HG03159 (cell line): ENCODE measurements around the gene ITGB2.

Experiments
- ATAC-seq: cut with Tn5 transposase; IDR thresholded peaks from one replicate; pipeline ENCODE4 v1.9.1; 2021; ENCODE audit warnings: mild to moderate bottlenecking, moderate library complexity; ENCODE audit not compliant: unreplicated experiment

ITGB2 gene

DNA sequence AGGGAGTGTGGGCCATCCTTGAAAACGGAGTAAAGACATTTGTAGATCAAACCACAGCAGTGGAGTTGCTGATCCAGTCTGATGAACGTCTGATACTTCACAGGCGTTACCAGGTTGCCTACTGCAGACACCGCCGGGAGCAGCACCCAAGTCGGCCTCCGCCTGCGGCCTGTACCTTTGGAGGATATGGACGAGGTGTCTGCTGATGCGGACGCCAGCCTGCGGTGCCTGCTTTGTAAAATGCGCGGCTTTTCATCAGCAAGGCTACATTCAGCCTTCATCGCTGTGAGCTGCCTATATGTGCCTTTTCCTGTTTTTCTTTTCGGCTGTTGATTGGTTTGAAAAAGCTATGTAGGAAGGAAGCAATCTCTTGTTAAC lies 35.1 kb upstream of the ITGB2 start:
- no peak for ATAC-seq

DNA sequence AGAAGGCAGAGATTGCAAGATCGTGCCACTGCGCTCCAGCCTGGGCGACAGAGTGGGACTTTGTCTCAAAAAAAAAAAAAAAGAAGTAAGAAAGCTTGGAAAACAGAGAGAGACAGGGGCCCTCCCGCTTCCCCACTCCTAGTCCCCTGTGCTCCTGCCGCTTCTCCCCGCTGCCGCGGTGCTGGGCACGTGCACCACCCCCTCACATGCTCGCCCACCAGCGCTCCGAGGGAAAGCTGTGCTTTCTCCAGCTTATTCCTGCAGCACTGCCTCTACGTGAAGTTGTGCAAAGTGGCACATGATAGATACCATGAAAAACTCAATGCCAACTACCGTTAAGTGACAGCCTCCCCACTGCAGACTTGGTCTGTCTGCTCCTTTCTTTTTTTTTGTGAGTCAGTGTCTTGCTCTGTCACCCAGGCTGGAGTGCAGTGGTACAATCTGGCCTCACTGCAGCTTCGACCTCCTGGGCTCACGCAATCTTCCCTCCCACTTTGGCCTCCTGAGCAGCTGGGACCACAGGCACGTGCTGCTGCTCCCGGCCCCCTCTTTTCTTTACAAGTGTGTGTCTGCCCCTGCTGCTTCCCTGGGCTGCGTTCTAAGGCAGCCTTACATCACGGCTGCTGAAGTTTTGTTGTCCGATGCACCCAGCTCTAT lies 34.6 kb upstream of the ITGB2 start:
- no peak for ATAC-seq

DNA sequence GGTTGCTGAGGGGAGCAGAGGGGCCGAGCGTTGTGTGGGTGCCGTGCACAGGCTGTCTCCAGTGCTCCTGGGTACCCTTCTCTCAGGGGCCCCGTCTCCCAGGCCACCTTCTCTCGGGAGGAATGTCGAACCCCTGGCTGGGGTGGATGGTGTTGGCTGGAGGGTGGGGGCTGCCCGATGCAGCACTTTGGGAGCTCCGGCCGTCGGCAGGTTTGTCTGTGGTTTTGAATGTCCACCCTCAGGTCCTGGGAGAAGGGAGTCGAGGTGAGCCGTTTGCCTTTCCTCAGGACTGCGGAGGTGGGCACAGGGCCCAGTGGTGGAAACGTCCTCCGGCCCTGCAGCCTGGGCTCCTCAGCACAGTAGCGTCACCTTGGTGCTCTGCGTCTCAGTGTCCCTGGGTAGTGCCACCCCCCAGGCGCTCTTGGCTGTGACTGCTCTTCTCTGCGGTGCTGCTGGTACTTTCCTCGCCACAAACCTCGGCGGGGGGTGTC lies 33.6 kb upstream of the ITGB2 start:
- ATAC-seq = no peak

DNA sequence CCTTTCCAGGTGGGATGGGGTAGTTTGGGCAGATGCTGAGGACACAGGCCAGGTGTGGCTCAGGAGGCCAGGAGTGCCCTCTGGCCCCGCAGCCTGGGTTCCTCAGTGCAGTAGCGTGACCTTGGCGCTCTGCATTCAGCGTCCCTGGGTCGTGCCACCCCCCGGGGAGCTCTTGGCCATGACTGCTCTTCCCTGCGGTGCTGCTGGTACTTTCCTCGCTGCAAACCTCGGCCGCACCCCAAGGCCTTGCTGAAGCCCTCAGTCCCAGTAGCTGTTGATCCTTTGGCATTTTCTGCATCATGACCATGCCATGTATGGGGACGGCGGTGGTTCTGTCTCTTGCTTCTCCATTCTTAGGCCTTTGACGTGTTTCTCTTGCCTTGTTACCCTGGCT lies 32.9 kb upstream of the ITGB2 start:
- no peak for ATAC-seq

DNA sequence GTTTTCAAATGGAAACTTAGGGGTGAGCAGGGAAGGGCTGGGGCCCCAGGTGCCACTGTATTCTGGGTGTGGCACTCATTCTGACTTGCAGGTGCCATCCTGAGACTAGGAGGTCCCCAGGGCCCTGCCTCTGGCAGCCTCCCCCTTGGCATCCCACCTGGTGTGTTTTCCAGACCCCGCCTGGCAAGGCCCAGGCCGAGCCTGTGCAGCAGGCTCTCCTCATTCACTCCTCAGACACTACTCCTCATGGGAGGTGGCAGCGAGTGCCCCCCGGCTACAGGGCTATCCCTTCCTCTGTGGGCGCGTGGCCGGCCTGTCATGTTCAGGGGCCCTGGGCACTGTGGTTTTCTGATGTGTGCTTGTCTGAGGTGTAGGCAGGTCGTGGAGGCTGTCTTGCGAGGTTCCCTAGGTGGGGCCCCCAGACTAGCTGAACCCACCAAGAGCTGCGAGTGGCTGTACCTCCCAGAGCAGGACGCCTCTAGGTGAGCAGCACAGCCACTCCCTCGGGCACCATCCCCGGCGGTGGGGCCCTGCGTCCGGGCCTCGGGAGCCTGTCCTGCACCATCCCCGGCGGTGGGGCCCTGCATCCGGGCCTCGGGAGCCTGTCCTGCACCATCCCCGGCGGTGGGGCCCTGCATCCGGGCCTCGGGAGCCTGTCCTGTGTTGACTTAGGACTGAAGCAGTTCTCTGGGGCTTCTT lies 32.4 kb upstream of the ITGB2 start:
- ATAC-seq = no peak

DNA sequence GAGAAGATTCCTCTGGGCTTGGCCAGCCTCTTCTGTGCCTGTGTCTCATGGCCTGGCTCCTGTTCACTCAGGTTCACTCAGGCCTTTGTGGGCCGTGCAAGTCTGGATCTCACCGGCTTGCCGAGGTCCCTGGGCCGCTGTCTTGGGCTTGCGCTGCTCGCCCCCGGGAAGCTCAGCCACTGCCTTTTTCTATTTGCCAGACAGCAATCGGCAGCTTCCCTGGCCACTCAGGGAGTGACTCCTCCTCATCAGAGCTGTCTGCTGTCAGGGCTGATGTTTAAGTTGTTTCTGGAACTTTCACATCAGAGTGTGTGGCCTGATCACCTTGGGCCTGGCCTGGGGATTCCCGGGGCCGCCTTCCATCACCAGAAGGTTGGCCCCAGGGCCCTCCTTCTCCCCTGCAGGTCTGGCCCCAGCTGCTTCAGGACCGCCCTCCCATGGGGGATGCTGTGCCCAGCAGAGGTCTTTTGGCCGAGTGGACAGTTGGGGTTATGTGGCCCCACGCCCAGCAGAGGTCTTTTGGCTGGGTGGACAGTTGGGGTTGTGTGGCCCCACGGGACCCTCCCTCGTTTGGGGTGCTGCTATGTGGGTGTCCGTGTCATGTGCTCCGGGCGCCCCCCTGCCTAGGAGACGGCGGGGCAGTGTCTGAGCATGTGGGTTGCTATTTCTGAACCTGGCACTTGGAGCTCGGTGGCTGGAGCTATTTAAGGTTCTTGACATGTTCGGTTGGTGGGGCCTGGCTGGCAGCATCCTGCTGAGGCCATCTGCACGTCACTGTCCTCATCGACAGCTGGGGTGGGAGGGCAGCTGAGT lies 31.6 kb upstream of the ITGB2 start:
- no peak for ATAC-seq

DNA sequence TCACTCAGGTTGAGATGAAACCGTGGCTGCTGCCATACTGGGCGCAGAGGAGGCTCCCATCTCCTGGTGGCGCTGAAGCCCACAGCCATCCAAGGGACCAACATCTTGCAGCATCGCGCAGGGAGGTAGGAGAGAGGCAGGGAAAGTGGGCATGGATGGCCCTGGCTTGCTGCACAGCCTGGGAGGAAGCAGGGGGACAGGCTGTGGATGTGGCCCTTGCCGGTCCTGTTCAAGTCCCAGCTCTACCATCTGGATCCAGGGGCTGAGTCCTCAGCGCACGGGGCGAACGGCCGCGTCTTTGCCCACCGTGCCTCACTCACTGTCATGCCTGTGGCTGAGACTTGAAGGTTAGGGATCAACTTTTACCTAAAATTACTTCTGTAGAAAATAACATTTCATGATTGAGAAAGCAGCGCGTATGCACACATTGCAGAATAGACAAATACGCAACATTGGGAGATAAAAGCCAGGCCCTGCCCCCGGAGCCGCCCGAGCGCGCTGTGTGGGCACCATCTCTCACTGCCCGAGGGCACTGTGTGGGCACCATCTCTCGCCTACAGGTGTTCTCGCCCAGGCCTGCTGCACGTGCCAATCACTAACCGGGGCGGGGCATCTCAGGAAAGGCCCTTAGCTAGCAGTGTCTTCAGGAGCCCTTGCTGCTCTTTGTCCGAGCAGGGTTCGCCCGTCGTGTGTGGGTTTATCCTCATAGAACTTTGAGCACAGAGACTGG lies 30.7 kb upstream of the ITGB2 start:
- ATAC-seq = no peak

DNA sequence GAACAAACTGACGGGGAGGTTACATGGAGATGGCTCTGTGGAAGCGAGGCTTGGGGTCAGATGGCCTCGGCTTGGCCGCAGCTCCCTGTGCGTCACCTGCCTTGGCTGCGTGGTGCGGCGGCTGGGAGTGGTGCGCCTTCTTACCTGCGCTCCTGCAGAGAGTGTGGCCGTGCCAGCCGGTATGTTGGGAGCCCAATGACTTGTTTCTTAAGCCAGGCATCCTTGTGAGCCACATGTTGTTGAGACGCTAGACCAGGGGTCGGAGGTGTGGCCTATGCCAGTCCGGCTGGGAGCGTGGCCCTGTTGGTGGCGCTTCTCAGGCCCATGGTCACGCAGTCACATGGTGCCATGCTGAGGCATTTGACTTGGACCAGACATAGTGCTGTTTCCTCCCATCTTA lies 29.7 kb upstream of the ITGB2 start:
- ATAC-seq = no peak

DNA sequence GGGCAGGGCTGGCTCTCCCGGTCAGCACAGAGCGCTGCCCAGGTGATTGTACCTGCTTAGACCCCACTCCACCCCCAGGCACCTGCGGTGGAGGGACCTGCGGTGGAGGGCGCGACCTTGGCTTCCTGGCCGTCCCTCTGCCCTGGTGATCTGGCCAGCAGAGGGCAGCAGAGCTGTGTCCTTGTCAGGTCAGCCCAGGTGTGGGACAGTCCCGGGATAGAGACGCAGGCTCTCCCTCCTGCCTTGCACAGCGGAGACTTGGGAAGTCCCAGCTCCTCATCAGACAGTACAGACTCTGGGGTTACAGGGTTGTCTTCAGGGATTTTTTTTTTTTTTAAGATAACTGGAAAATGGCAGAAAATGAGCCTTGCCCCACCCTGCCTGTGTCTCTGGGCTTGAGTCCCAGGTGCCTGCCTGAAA lies 29.1 kb upstream of the ITGB2 start:
- ATAC-seq = no peak

DNA sequence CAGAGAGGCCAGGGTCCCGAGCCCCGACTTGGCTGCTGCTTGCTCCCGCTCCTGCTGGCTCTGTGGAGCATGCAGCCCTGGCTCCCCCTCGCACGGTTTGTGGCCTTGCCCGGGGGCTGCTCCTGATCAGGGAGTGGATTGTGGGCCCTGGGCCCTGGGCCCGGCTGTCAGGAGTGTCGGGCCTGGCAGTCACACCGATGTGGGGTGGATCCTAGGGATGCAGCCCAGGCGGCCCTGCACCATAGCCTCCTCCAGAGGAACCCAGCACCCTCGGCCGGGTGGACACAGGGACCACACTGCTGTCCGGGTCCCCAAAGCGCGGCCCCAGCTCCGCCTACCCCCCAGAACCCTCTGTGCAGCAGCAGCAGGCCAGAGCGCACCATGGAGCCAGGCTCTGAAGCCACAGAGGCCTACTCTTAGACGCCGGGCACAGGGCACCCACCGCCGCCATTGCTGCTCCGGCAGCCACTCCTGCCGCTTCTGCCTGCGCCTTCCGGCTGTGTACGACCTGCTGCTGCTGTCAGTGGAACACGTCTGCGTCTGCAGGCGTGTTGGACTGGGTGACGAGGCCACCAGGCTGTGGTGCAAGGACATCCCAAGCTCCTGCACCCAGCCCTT lies 28.6 kb upstream of the ITGB2 start:
- ATAC-seq = no peak

DNA sequence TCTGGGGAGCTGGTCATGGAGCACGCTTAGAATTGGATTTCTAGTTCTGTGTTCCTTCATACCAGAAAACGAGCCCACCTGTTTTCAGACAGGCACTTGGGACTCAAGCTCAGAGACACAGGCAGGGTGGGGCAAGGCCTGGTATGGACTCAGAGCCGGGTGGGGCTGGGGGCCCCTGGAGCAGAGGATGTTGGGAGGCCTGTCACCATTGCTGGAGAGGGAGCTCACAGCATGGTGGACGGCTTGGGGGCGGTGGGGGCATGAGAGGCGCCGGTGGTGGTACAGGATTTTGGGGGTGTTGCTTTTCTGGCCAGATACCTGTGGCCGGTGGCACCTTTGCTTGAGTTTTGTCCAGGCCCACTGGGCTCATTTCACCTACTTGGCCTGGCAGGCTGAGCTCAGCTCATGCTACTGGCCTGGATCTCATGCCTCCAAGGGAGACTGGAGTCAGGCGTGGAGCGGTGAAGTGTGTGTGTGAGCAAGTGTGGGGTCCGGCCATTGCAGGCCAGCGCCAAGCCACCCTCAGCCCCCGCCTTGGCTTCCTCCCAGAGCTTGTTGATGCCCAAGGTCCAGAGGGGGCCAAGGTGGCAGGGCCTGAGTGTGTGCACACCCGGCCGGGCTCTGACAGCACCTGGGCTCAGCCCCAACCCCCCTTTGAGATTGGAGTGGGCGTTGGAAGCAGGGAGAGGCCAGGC lies 27.9 kb upstream of the ITGB2 start:
- ATAC-seq = no peak

DNA sequence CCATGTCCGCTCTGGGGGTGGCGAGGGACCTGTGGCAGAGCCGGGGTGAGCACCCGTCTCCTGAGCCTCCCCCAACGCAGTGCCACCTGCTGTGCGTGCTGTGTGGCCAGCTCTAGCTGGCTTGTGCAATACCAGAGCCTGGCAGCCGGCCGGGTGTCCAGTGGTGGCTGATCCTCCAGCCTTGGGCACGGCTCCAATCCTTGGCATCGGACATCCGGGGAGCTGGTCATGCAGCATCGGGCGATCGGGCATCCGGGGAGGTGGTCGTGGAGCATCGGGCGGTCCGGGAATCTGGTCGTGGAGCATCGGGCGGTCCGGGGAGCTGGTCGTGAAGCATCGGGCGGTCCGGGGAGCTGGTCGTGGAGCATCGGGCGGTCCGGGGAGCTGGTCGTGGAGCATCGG lies 27.2 kb upstream of the ITGB2 start:
- no peak for ATAC-seq

DNA sequence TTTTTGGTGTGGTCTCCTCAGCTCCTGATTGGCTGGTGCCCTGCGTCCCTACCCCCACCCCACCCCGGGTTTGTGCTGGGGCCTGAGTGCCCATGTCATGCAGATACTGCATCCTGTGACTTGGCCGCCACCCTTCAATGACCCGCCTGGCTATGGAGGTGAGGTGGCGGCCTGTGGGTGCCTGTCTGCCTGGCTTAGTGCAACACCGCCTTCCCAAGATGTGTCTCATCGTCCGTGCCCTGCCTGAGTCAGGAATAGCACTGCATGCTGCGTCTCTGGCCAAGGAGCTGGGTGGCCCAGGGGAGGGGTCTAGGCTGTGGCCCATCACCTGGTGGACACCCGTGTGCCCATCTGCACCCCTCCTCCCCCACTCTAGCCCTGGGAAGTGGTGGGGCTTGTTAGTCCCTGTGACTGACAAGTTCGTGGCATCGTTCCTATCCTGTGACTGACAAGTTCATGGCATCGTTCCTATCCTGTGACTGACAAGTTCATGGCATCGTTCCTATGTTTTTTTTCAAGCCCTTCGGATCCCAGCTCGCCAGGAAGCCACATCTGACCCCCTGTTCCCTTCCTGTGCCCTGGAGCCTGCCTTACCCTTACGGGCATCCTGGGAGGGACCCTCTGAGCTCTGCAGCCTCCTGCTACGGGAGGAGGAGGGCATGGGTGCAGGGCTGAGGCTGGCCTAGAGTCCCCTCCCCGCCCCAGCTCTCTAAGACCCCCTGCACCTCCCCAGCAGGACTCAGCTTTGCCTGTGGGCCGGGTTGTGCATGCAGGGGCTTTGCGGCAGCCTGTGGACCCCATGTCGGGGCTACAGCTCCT lies 26.6 kb upstream of the ITGB2 start:
- no peak for ATAC-seq

DNA sequence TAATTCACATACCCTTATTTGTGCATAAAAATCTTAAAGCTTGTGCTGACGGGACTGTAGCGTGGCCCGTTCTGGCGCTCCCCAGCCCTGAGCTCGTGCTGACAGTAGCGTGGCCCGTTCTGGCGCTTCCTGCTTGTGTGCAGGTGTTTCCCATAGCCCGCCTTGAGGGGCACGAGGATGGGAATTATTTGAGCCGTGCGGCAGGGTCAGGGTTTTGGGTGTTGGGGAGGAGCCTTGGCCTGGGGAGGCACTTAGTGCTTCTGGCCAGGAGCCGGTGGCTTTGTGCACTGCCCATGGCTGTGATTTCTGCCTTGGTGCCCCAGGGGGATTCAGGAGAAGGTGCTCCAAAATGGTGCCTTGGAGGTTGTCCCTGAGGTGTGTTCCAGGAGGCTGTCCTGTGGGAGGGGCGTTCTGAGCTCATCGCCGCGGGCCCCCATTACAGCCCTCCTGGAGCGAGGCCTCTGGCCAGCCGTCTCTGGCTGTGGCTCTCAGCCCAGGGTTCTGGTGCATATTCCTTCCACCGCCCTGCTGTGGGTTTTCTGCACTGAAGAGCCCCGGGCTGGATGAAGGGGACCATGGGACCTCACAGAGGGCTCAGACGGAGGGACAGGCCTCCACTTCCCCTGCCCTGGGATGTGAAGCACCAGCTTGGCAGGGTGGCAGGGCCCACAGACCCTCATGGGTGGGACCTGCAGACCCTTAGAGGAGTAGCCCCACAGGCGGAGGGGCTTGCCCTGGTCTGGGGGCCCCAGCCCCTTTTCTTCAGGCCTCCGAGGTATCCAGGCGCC lies 25.7 kb upstream of the ITGB2 start:
- no peak for ATAC-seq

DNA sequence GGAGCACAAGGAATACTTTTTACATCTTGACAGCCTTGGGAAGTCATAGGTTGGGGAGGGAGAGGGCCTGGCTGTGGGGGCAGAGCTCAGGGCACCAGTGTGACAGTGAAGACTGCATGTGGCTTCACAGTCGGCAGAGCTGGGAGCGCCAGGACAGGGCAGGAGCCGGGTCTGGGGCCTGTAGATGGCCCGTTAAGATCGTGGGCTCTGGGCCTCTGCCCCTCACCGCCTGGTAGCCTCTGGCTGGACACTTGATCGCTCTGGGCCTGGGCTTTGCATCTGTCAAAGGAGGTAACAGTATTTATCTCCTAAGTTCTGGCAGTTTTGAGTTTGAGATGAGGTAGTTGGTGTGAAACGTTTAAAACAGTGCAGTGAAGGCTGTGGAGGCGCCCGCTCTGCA lies 23.9 kb upstream of the ITGB2 start:
- ATAC-seq = no peak

DNA sequence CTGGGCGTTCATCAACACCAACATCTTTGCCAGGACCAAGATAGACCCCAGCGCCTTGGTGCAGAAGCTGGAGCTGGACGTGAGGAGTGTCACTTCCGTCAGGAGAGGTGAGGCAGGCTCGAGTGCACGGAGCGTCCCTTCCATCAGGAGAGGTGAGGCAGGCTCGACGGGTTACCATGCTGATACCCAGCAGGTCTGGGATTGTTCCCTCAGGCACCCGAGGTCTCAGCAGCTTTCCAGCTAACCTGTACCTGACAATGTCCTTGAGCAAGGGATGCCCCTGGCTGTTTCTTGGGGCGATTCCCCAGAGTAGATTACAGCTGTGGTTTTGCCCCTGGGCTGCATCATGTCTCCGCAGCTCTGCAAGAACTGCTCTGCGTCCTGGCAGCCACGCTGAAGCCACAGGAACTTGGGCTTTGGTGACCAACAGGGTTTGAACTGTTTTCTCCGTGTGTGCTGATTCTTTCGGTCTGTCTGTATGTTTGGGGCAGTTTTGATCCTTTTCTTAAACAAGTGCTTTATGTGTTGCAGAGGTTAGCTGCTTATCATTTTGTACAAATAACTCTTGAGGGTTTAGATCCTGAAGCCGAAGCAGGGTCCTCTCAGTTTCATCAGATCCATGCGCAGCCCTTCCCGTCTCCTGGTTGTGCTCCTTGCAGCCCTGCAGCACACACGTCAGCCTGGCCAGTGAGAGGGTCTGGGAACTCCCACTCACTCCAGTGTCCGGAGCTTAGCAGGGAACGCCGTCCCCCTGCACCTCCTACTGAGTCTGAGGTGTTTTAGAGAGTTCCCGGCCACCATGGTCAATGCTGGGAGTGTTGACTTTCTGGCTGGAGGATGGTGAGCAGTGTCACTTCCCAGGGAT lies 23.2 kb upstream of the ITGB2 start:
- ATAC-seq = no peak

DNA sequence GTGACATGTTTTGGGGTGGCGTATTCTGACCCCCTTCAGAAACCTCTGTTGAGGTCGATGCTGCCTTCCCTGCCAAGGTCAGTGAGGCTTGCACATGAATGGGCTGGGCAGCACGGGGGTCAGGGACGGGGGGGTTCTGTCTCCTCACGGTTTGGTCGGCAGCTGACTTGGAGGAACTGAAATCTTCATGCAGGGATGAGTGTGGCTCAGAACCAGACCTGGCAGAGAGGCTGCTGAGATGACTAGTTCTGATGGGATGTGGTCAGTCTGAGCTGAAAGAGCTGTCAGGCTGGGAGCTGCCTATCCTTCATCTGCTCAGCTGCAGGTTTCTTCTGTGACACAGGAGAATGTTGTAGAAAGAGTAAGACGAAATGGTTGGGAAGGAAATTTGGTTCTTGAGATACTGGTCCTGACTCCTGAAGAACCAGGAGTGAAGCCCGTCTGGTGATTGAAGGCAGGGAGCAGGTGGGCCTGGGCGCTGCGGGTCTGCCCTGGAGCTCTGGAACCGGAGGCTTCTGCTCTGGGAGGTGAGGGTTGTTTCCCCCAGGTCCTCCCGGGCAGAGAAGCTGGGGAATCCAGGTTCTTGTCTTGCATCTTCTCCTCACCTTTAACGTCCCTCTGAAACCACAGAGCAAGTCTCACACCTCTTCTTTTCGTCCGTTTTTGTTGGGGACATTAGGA lies 22.4 kb upstream of the ITGB2 start:
- ATAC-seq = no peak
